GM23338 (cell line): ENCODE results near the gene PARP12. TPM values are rescaled to one million over a fixed set of nuclear protein-coding genes. Genes with fewer than 3 reads are reported as not detected.

ENCODE experiments used
- ATAC-seq: fragments of 200-7000 bp; cut with Tn5 transposase; 3 replicates; pipeline ENCODE4 v1.9.1; 2020
- DNase-seq: peaks from one replicate; pipeline ENCODE4 v3.0.0-alpha.2; 2015; ENCODE audit warnings: low spot score
- H2AFZ ChIP-seq: fragments of 200-600 bp; sonication (generic); 2 replicates; pipeline ENCODE4 v1.8.0; 2016; ENCODE audit warnings: antibody characterized with exemption, mild to moderate bottlenecking, moderate library complexity
- H3F3A ChIP-seq: fragments of 200-600 bp; sonication (generic); replicated peaks from 2 replicates; pipeline ENCODE4 v1.8.0; 2017; ENCODE audit warnings: antibody characterized with exemption, mixed run types, low read depth
- H3K27ac ChIP-seq: fragments of 200-600 bp; sonication (generic); 2 replicates; pipeline ENCODE4 v1.6.1; 2016; ENCODE audit warnings: low read depth
- H3K27me3 ChIP-seq: fragments of 200-600 bp; sonication (generic); 2 replicates; pipeline ENCODE4 v1.8.0; 2016; ENCODE audit warnings: mild to moderate bottlenecking, mixed run types, moderate library complexity; ENCODE audit not compliant: insufficient read depth
- H3K36me3 ChIP-seq: fragments of 200-600 bp; sonication (generic); 2 replicates; pipeline ENCODE4 v1.8.0; 2016; ENCODE audit warnings: mild to moderate bottlenecking; ENCODE audit not compliant: insufficient read depth
- H3K4me1 ChIP-seq: fragments of 200-600 bp; sonication (generic); 2 replicates; pipeline ENCODE4 v1.8.0; 2016; ENCODE audit warnings: mild to moderate bottlenecking, moderate library complexity; ENCODE audit not compliant: insufficient read depth
- H3K4me2 ChIP-seq: fragments of 200-600 bp; sonication (generic); 2 replicates; pipeline ENCODE4 v1.7.1; 2017; ENCODE audit warnings: mixed run types
- H3K4me3 ChIP-seq: fragments of 200-600 bp; sonication (generic); 2 replicates; pipeline ENCODE4 v1.6.1; 2016; ENCODE audit warnings: mixed run types
- H3K79me2 ChIP-seq: fragments of 200-600 bp; sonication (generic); replicated peaks from 2 replicates; pipeline ENCODE4 v1.8.0; 2017; ENCODE audit warnings: mild to moderate bottlenecking; ENCODE audit not compliant: insufficient read depth
- H3K9me2 ChIP-seq: fragments of 200-600 bp; sonication (generic); 2 replicates; pipeline ENCODE4 v1.8.0; 2017; ENCODE audit not compliant: insufficient read depth
- H4K20me1 ChIP-seq: fragments of 200-600 bp; sonication (generic); replicated peaks from 2 replicates; pipeline ENCODE4 v1.8.0; 2017; ENCODE audit warnings: mild to moderate bottlenecking; ENCODE audit not compliant: insufficient read depth
- H3K27ac Mint-ChIP-seq: 2 replicates; pipeline ENCODE4 v1.8.0; 2020; ENCODE audit warnings: inconsistent platforms, mild to moderate bottlenecking, moderate library complexity, mixed read lengths
- H3K27me3 Mint-ChIP-seq: 3 replicates; pipeline ENCODE4 v1.8.0; 2022; ENCODE audit warnings: low read depth, mild to moderate bottlenecking, moderate library complexity, mixed read lengths, inconsistent platforms; ENCODE audit not compliant: insufficient read depth, poor library complexity
- H3K36me3 Mint-ChIP-seq: 3 replicates; pipeline ENCODE4 v1.8.0; 2021; ENCODE audit warnings: low read depth, mild to moderate bottlenecking, inconsistent platforms, moderate library complexity, mixed read lengths
- H3K4me1 Mint-ChIP-seq: 3 replicates; pipeline ENCODE4 v1.8.0; 2020; ENCODE audit warnings: mild to moderate bottlenecking, inconsistent platforms, mixed read lengths
- H3K4me3 Mint-ChIP-seq: 3 replicates; pipeline ENCODE4 v1.8.0; 2021; ENCODE audit warnings: moderate library complexity, mild to moderate bottlenecking, inconsistent platforms, mixed read lengths
- H3K9me3 Mint-ChIP-seq: 3 replicates; pipeline ENCODE4 v1.8.0; 2020; ENCODE audit warnings: moderate library complexity, mild to moderate bottlenecking, inconsistent platforms, mixed read lengths
- CREB1 ChIP-seq: fragments of 250-450 bp; sonication (Bioruptor Pico); IDR thresholded peaks from 2 replicates; pipeline ENCODE4 v1.5.0; 2020; ENCODE audit warnings: low read depth, mild to moderate bottlenecking, moderate library complexity
- CTCF ChIP-seq, 2 experiments: fragments of 200-600 bp in 1 of 2; sonication (generic) in 1 of 2; conservative IDR thresholded peaks; 2 replicates each; pipeline versions ENCODE4 v1.5.1 to v1.6.1; 2016 to 2017; ENCODE audit warnings: antibody characterized with exemption in 2 of 2, low read depth in 2 of 2, mild to moderate bottlenecking in 2 of 2, moderate library complexity in 1 of 2
- ETS1 ChIP-seq: IDR thresholded peaks from 2 replicates; pipeline ENCODE4 v1.6.1; 2016; ENCODE audit warnings: antibody characterized with exemption
- EZH2 ChIP-seq: fragments of 200-600 bp; sonication (generic); IDR thresholded peaks from one replicate; pipeline ENCODE4 v1.8.0; 2017; ENCODE audit warnings: antibody characterized with exemption, mild to moderate bottlenecking, low read depth; ENCODE audit not compliant: unreplicated experiment
- EZH2phosphoT487 ChIP-seq: fragments of 200-600 bp; sonication (generic); IDR thresholded peaks from one replicate; pipeline ENCODE4 v1.8.1; 2018; ENCODE audit warnings: antibody characterized with exemption; ENCODE audit not compliant: unreplicated experiment
- JUNB ChIP-seq: IDR thresholded peaks from one replicate; pipeline ENCODE4 v1.6.1; 2016; ENCODE audit warnings: antibody characterized with exemption; ENCODE audit not compliant: unreplicated experiment
- NANOG ChIP-seq: IDR thresholded peaks from 2 replicates; pipeline ENCODE4 v1.6.1; 2016; ENCODE audit warnings: antibody characterized with exemption, borderline replicate concordance
- POLR2AphosphoS5 ChIP-seq: IDR thresholded peaks from 2 replicates; pipeline ENCODE4 v1.6.1; 2016; ENCODE audit warnings: antibody characterized with exemption, low read depth
- REST ChIP-seq: IDR thresholded peaks from one replicate; pipeline ENCODE4 v1.6.1; 2018; ENCODE audit warnings: antibody characterized with exemption; ENCODE audit not compliant: unreplicated experiment
- STAT1 ChIP-seq: IDR thresholded peaks from one replicate; pipeline ENCODE4 v1.6.1; 2016; ENCODE audit warnings: antibody characterized with exemption; ENCODE audit not compliant: unreplicated experiment
- ZNF114 ChIP-seq: fragments of 250-450 bp; sonication (Bioruptor Pico); IDR thresholded peaks from 2 replicates; pipeline ENCODE4 v1.5.0; 2020; ENCODE audit warnings: mild to moderate bottlenecking, moderate library complexity
- ZNF331 ChIP-seq: fragments of 250-450 bp; sonication (Bioruptor Pico); IDR thresholded peaks from 2 replicates; pipeline ENCODE4 v1.5.0; 2020; ENCODE audit warnings: low read depth, mild to moderate bottlenecking, moderate library complexity
- ZNF462 ChIP-seq: fragments of 250-450 bp; sonication (Bioruptor Pico); IDR thresholded peaks from 2 replicates; pipeline ENCODE4 v1.5.0; 2020; ENCODE audit warnings: mild to moderate bottlenecking, moderate library complexity
- polyA plus RNA-seq: library from polyadenylated mRNA; unstranded; fragments of >200 nt; fragmentation: Nextera tagmentation; extraction: Ambion mirVana; gene quantifications from 2 replicates; pipeline ENCODE4 v1.2.1, GENCODE V29; 2016
- total RNA-seq: library from RNA; depleted of rRNA; stranded (reverse); fragments of >200 nt; shearing (Covaris generic); gene quantifications from 2 replicates; pipeline ENCODE4 v1.2.3, GENCODE V29; 2014

Gene PARP12
- total and polyA plus RNA-seq, 2 experiments from 2014 or later: 2.7 to 10.3 TPM

GRCh38 chr7:140067052-140067451, 4.3 kb upstream of the PARP12 start:
- DNase-seq (no peak), ATAC-seq (no peak)
- peaks cover 26% of the 10 kb centered on the region for H3K27me3 ChIP-seq
- H3F3A ChIP-seq: no peaks in the 10 kb centered on the region
- H3K79me2 ChIP-seq: no peaks in the 10 kb centered on the region
- peaks cover 5% of the 10 kb centered on the region; the same call in 1 of the 3 replicates for H3K4me1 Mint-ChIP-seq
- H3K4me3 ChIP-seq: no peak overlapping the region
- H2AFZ ChIP-seq: no peak overlapping the region
- H3K27me3 Mint-ChIP-seq: peaks cover 10% of the 10 kb centered on the region
- H3K4me2 ChIP-seq: no peak overlapping the region
- no peak overlapping the region for H3K27ac ChIP-seq
- no peaks in the 10 kb centered on the region; the same call in 1 of the 2 replicates for H3K36me3 ChIP-seq
- TF ChIP-seq POLR2AphosphoS5 (no peak), STAT1 (no peak), CTCF (conservative IDR thresholded peaks at IDR 0.05; ENCODE audit: low read depth in 2 of 2) (no peak), ZNF331 (no peak), REST (no peak), ZNF462 (CRISPR knock-in tag) (no peak), ZNF114 (no peak), EZH2 (no peak), EZH2phosphoT487 (no peak), ETS1 (no peak), NANOG (no peak), JUNB (no peak), CREB1 (CRISPR knock-in tag) (no peak)
- no peaks in the 10 kb centered on the region for H3K9me2 ChIP-seq
- peaks cover 17% of the 10 kb centered on the region for H3K9me3 Mint-ChIP-seq
- H3K4me3 Mint-ChIP-seq: no peak overlapping the region
- H3K27ac Mint-ChIP-seq: no peak overlapping the region
- peaks cover 8% of the 10 kb centered on the region; the same call in 1 of the 2 replicates for H3K4me1 ChIP-seq
- no peaks in the 10 kb centered on the region for H4K20me1 ChIP-seq
- peaks cover 9% of the 10 kb centered on the region; the same call in 2 of the 3 replicates for H3K36me3 Mint-ChIP-seq
